ENCODE results near the gene NEIL3.
"Not testable (repeated sequence)": the region's sequence is repeated elsewhere in the genome, so short reads cannot be mapped to it uniquely, and the experiment has no call there.

The NEIL3 gene

GRCh38 chr4:177302371-177303100, 7.1 kb upstream of the NEIL3 start:
- DNase-seq: no peak

GRCh38 chr4:177304094-177304493, 5.6 kb upstream of the NEIL3 start:
- no peak for DNase-seq

GRCh38 chr4:177304864-177305263, 4.8 kb upstream of the NEIL3 start:
- DNase-seq: not testable (repeated sequence)

- no peak for DNase-seq
Observed at GRCh38 chr4:177308125-177308524, 1.5 kb upstream of the NEIL3 start.

GRCh38 chr4:177308847-177309521, 690 bp upstream of the NEIL3 start:
- DNase-seq: no peak

- no peak for DNase-seq
Observed at GRCh38 chr4:177311589-177311988, 1.9 kb downstream of the NEIL3 start.

- DNase-seq: no peak
Observed at GRCh38 chr4:177313263-177313662, 3.6 kb downstream of the NEIL3 start.

- DNase-seq: no peak
Observed at GRCh38 chr4:177315767-177316464, 6.2 kb downstream of the NEIL3 start.

GRCh38 chr4:177320721-177321120, 11.0 kb downstream of the NEIL3 start:
- DNase-seq: no peak

GRCh38 chr4:177321647-177322046, 12.0 kb downstream of the NEIL3 start:
- DNase-seq: no peak

GRCh38 chr4:177322266-177322665, 12.6 kb downstream of the NEIL3 start:
- no peak for DNase-seq

GRCh38 chr4:177322881-177323280, 13.2 kb downstream of the NEIL3 start:
- DNase-seq: no peak

GRCh38 chr4:177323416-177323815, 13.7 kb downstream of the NEIL3 start:
- no peak for DNase-seq

- no peak for DNase-seq
Observed at GRCh38 chr4:177332119-177332518, 22.4 kb downstream of the NEIL3 start.

- no peak for DNase-seq
Observed at GRCh38 chr4:177339477-177340374, 30.1 kb downstream of the NEIL3 start.

GRCh38 chr4:177348348-177348747, 38.7 kb downstream of the NEIL3 start:
- DNase-seq: no peak

- no peak for DNase-seq
Observed at GRCh38 chr4:177349191-177349590, 39.5 kb downstream of the NEIL3 start.

GRCh38 chr4:177351622-177352244, 42.1 kb downstream of the NEIL3 start:
- DNase-seq: no peak

GRCh38 chr4:177356206-177356605, 46.5 kb downstream of the NEIL3 start:
- no peak for DNase-seq

GRCh38 chr4:177356921-177357320, 47.2 kb downstream of the NEIL3 start:
- no peak for DNase-seq

- no peak for DNase-seq
Observed at GRCh38 chr4:177367336-177367735, 57.7 kb downstream of the NEIL3 start.

GRCh38 chr4:177369372-177369771, 59.7 kb downstream of the NEIL3 start:
- no peak for DNase-seq
